ENCODE data around the gene ME3. TPM values are rescaled to one million over a fixed set of nuclear protein-coding genes. Genes with fewer than 3 reads are reported as not detected.
A peak's percentile ranks its signal among the peaks of the same experiment; 100 is the strongest.

ME3 gene
- polyA plus RNA-seq, 2 of the 4 experiments (the other 2 are of a cell fraction): 19.7 to 22.3 TPM

DNA sequence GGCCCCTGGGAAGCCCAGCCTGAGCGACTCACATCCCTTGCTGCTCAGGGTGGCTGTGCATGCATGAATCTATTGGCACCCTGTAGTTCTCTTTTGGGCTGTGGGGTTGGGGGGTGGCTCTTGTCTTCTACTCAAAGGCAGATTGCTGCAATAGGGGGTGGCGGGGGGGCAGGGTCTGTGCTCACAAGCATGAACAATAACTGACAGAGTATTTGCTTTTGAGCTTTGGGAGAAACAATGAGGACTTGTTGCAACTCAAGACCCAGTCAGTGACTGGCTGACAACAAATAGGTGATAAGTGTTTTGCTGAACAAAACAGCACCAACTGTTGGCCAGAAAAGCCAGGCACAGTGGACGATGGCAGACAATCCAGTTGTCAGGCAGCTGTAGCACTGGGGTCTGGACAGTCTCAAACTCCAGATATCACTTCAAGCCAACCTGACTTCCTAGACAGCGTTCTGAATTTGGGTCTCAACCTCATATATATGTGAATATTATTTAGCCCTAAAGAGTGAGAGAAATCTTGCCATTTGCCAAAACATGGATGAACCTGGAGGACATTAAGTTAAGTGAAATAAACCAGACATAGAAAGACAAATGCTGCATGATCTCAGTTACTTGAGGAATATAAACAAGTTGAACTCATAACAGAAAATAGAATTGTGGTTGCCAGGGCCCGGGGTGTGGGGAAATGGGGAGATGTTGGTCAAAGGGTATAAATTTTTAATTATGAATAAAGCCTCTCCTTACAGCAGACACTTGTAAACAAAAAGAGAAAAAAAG is 61.7 kb downstream of the ME3 start:
- ATAC-seq (no peak; a peak in 1 of 6 replicates), DNase-seq (ENCODE audit: low read depth in 1 of 2, low spot score in 1 of 2) (no peak), FAIRE-seq (no peak)
- Histone ChIP-seq H3K4me2 (no peak overlapping the region), H3K27ac (peak overlapping the region in 1 of 2 experiments; percentile 69; a peak in 3 of 6 replicates), H3K4me3 (no peak overlapping the region), H3K9me3 (peaks cover 8% of the 10 kb centered on the region; the same call in 2 of the 3 replicates), H3K4me1 (peaks cover 36% of the 10 kb centered on the region)
- WGBS (ENCODE audit: missing lambda C conversion rate): 91% methylated on average over 4 of the region's 5 CpGs
- TF ChIP-seq POLR2A (IDR thresholded peaks at IDR 0.05; ENCODE audit: low read length) (no peak), NPAS2 (CRISPR knock-in tag; IDR thresholded peaks at IDR 0.05; ENCODE audit: borderline replicate concordance) (no peak), ZC3H11A (IDR thresholded peaks at IDR 0.05) (no peak), TP53 (CRISPR knock-in tag; IDR thresholded peaks at IDR 0.05) (no peak), FOSL2 (IDR thresholded peaks at IDR 0.05) (no peak), FOSL2 (CRISPR knock-in tag; IDR thresholded peaks at IDR 0.05) (no peak), CEBPB (IDR thresholded peaks at IDR 0.05) (no peak), ESRRA (IDR thresholded peaks at IDR 0.05; ENCODE audit: borderline replicate concordance, low read length) (no peak), PHF8 (IDR thresholded peaks at IDR 0.05; ENCODE audit: borderline replicate concordance, low read depth) (no peak), SMC3 (IDR thresholded peaks at IDR 0.05) (no peak), ZNF302 (CRISPR knock-in tag; IDR thresholded peaks at IDR 0.05) (no peak), RCOR1 (IDR thresholded peaks at IDR 0.05; ENCODE audit: low read depth, low read length) (no peak), CHD4 (IDR thresholded peaks at IDR 0.05; ENCODE audit: borderline replicate concordance) (no peak), NFE2L2 (conservative IDR thresholded peaks at IDR 0.05; ENCODE audit: low read length) (no peak)
- TF ChIP-seq, protein P1, sequence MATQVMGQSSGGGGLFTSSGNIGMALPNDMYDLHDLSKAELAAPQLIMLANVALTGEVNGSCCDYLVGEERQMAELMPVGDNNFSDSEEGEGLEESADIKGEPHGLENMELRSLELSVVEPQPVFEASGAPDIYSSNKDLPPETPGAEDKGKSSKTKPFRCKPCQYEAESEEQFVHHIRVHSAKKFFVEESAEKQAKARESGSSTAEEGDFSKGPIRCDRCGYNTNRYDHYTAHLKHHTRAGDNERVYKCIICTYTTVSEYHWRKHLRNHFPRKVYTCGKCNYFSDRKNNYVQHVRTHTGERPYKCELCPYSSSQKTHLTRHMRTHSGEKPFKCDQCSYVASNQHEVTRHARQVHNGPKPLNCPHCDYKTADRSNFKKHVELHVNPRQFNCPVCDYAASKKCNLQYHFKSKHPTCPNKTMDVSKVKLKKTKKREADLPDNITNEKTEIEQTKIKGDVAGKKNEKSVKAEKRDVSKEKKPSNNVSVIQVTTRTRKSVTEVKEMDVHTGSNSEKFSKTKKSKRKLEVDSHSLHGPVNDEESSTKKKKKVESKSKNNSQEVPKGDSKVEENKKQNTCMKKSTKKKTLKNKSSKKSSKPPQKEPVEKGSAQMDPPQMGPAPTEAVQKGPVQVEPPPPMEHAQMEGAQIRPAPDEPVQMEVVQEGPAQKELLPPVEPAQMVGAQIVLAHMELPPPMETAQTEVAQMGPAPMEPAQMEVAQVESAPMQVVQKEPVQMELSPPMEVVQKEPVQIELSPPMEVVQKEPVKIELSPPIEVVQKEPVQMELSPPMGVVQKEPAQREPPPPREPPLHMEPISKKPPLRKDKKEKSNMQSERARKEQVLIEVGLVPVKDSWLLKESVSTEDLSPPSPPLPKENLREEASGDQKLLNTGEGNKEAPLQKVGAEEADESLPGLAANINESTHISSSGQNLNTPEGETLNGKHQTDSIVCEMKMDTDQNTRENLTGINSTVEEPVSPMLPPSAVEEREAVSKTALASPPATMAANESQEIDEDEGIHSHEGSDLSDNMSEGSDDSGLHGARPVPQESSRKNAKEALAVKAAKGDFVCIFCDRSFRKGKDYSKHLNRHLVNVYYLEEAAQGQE (IDR thresholded peaks at IDR 0.05): no peak
- TF ChIP-seq, protein P2, sequence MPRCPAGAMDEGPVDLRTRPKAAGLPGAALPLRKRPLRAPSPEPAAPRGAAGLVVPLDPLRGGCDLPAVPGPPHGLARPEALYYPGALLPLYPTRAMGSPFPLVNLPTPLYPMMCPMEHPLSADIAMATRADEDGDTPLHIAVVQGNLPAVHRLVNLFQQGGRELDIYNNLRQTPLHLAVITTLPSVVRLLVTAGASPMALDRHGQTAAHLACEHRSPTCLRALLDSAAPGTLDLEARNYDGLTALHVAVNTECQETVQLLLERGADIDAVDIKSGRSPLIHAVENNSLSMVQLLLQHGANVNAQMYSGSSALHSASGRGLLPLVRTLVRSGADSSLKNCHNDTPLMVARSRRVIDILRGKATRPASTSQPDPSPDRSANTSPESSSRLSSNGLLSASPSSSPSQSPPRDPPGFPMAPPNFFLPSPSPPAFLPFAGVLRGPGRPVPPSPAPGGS (IDR thresholded peaks at IDR 0.05): no peak
- TF ChIP-seq, protein P3, sequence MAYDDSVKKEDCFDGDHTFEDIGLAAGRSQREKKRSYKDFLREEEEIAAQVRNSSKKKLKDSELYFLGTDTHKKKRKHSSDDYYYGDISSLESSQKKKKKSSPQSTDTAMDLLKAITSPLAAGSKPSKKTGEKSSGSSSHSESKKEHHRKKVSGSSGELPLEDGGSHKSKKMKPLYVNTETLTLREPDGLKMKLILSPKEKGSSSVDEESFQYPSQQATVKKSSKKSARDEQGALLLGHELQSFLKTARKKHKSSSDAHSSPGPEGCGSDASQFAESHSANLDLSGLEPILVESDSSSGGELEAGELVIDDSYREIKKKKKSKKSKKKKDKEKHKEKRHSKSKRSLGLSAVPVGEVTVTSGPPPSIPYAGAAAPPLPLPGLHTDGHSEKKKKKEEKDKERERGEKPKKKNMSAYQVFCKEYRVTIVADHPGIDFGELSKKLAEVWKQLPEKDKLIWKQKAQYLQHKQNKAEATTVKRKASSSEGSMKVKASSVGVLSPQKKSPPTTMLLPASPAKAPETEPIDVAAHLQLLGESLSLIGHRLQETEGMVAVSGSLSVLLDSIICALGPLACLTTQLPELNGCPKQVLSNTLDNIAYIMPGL (CRISPR knock-in tag; IDR thresholded peaks at IDR 0.05; ENCODE audit: borderline replicate concordance): no peak
- TF ChIP-seq, protein P4, sequence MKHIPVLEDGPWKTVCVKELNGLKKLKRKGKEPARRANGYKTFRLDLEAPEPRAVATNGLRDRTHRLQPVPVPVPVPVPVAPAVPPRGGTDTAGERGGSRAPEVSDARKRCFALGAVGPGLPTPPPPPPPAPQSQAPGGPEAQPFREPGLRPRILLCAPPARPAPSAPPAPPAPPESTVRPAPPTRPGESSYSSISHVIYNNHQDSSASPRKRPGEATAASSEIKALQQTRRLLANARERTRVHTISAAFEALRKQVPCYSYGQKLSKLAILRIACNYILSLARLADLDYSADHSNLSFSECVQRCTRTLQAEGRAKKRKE (CRISPR knock-in tag; IDR thresholded peaks at IDR 0.05; ENCODE audit: low read depth): no peak
- TF ChIP-seq, protein P5, sequence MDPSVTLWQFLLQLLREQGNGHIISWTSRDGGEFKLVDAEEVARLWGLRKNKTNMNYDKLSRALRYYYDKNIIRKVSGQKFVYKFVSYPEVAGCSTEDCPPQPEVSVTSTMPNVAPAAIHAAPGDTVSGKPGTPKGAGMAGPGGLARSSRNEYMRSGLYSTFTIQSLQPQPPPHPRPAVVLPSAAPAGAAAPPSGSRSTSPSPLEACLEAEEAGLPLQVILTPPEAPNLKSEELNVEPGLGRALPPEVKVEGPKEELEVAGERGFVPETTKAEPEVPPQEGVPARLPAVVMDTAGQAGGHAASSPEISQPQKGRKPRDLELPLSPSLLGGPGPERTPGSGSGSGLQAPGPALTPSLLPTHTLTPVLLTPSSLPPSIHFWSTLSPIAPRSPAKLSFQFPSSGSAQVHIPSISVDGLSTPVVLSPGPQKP (IDR thresholded peaks at IDR 0.05; ENCODE audit: low read depth, low read length): no peak
- POLR2A ChIA-PET: no interaction called here
- CTCF ChIA-PET: interaction anchor here (0.8 to 6.0 kb wide), 4 partner anchors 15 to 191 kb away, joined by 3 to 65 read pairs (median 43); partner anchors contain the start of gene PRSS23

Data from A549 (cell line).